ENCODE data around the gene BUD23.
"Not testable (repeated sequence)": the region's sequence is repeated elsewhere in the genome, so short reads cannot be mapped to it uniquely, and the experiment has no call there.

The BUD23 gene

DNA sequence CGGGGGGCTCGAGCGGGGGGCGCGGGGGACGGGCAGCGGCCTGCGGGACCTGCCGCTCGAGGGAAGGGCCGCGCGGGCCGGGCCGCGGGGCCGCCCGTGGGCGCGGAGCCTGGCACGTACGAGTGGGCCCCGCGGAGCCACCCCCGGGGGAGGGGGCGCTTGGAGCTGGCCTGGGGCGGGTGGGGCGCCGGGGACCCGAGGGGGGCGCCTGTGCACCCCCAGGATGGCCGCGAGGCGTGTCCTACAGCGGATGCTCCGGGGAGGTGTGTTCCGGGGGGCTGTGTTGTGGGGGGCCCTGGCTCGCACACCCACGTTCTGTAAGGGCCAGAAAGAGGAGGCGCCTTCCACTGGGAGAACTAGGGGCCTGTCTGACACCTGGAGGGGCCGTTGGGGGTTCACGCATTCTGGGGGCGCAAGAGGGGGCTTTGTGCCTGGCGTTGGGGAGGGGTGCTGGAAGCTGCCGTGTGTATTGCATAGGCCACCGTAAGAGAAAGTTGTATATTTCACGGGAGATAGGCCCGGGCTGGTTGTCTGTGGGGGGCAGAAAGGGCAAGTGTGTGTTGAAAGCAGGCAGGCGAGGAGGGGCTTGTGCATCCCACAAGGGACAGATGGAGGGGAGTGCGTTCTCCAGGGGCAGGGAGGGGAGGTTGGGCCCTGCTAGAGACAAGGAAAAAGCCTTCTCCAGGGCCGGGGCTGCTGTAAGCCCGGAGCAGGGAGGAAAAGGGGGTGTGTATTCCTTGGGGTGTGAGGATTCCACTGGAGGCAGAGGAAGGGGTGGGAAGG is 15.1 kb upstream of the BUD23 start:
- DNase-seq (ENCODE audit: low read depth in 2 of 2), result no peak

- no peak for DNase-seq (ENCODE audit: low read depth in 2 of 2)
These were observed 14.5 kb upstream of the BUD23 start for GRCh38 chr7:73668886-73669230.

DNA sequence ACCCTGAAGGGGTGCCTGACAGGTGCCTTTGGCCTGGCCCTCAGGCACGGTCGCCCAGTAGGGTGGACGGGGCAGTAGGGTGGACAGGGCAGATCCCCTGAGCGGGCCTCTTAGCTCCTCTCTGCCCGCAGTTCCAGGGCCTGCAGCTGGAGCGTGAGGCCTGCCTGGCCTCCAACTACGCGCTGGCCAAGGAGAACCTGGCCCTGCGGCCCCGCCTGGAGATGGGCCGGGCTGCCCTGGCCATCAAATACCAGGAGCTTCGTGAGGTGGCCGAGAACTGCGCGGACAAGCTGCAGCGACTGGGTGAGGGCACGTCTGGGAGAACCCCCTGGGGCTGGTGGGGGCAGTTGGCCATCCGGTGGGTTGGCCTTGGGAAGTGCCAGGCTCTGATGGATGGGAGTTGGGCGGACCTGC is 14.1 kb upstream of the BUD23 start:
- no peak for DNase-seq (ENCODE audit: low read depth in 2 of 2)

GRCh38 chr7:73669858-73670385 is 13.5 kb upstream of the BUD23 start:
- no peak for DNase-seq (ENCODE audit: low read depth in 2 of 2)

DNA sequence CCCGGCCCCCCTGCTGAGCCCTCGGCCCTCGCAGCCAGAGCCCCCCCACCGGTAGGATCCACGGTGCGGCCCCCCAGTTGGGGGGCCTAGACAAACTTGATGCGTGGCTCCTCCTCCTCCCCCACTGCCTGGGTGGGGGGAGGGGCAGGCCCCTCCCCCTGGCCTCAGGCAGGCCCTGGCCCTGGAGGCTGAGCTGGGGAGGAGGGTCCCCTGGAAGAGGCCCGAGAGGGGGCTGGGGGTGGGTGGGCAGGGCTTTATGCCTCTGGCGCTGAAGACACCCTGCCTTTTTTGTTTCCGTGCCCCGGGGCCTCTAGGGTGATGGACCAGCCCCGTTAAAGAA is 12.1 kb upstream of the BUD23 start:
- DNase-seq (ENCODE audit: low read depth in 2 of 2), result no peak

DNA sequence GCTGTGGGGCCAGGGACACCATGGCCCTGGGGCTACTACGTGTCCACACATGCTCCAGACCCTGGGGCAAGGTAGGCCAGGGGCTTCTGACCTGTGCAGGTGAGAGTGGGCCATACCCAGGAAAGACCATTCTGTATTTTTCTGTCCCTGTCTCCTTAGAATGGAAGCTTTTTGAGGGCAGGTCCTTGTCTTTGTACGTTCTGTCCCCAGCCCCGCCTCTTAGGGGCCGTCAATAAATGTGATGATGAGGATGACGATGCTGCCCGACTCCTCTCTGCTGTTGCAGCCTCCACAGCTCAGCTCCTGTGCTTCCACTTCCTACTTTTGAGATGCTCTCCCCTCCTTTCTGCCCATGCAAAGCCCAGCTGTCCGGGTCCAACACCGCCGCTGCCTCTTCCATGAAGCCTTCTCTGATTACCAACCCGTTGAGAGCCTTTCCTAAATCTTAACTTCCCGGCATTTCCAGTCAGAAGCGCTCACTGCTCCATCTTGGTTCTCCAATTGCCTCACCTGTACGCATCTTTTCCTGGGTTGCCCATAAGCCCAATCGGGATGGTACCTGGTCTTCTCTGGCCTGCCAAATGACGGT is 11.4 kb upstream of the BUD23 start:
- no peak for DNase-seq (ENCODE audit: low read depth in 2 of 2)

GRCh38 chr7:73674468-73675124 is 8.8 kb upstream of the BUD23 start:
- no peak for DNase-seq (ENCODE audit: low read depth in 2 of 2)

DNA sequence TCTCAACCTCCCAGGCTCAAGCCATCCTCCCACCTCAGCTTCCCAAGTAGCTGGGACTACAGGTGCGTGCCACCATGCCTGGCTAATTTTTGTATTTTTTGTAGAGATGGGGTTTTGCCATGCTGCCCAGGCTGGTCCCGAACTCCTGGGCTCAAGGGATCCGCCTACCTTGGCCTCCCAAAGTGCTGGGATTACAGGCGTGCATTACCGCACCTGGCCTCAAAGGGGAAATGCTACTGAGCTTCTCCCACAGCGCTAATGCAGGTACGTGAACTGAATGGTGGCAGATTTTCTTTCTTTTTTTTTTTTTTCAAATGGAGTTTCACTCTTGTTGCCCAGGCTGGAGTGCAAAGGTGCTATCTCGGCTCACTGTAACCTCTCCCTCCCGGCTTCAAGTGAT is 7.3 kb upstream of the BUD23 start:
- not testable (repeated sequence) for DNase-seq (ENCODE audit: low read depth in 2 of 2)

DNA sequence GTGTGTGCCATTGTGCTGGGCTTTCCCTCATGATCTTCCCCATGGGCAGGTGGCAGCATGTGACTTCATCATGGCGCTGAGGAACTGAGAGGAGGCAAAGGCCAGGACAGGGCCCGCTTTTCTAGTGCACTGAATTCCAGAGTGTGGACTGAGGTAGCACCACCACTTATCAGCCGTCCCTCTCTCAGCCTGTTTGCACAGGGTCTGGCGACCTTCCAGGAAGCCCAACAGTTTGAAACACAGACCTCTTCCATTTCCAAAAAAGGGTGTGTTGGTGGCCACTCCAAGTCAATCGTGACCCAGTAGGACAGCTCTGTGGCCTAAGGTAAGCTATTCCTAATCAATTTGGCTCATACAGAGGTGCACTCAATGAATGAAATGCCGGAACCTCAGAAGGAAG is 4.5 kb upstream of the BUD23 start:
- no peak for DNase-seq (ENCODE audit: low read depth in 2 of 2)

GRCh38 chr7:73679709-73680108 is 3.7 kb upstream of the BUD23 start:
- DNase-seq (ENCODE audit: low read depth in 2 of 2), result no peak

DNA sequence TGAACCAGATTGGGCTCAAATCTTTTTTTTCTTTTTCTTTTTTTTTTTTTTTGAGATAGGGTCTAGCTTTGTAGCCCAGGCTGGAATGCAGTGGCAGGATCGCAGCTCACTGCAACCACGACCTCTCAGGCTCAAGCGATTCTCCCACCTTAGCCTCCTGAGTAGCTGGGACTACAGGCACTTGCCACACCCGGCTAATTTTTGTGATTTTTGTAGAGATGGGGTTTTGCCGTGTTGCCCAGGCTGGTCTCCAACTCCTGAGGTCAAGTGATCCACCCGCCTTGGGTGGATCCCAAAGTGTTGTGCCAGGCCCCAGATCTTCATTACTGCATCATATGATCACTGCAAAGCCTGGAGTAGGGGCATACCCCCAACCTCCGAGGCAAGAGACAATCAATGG is 2.9 kb upstream of the BUD23 start:
- DNase-seq (ENCODE audit: low read depth in 2 of 2), result no peak

DNA sequence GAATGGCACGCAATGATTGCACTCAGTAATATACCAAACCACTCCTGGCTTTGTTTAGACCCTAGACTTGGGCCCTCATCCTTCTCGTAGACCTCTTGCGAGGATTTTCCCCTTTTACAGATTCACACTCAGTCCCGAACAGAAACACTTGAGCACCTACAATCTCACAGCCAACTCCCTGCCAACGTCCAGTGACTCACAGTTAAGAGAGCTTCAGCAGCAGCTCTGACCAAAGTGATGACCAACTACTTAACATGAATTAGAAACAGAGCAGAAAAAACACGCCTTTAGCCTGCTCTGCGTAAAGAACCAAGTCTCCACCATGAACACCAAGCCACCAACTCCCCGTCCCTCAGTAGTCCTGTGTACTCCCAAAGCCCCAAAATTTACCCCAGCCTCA is 2.4 kb upstream of the BUD23 start:
- no peak for DNase-seq (ENCODE audit: low read depth in 2 of 2)

DNA sequence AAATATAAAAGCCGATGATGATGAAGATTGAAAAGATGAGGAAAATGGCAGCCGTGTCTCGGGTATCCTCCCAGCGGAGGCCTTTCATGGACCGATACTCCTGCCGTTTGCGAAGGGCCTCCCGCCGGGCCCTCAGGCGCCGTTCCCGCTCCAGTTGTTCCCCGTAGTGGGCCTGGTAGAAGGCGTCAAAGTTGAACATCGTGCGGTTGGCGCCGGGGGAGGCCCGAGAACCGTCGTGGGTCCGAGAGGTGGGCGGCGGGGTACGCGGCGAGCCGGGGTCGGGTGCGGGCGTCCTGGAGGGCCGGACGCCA is 697 bp upstream of the BUD23 start:
- no peak for DNase-seq (ENCODE audit: low read depth in 2 of 2)

DNA sequence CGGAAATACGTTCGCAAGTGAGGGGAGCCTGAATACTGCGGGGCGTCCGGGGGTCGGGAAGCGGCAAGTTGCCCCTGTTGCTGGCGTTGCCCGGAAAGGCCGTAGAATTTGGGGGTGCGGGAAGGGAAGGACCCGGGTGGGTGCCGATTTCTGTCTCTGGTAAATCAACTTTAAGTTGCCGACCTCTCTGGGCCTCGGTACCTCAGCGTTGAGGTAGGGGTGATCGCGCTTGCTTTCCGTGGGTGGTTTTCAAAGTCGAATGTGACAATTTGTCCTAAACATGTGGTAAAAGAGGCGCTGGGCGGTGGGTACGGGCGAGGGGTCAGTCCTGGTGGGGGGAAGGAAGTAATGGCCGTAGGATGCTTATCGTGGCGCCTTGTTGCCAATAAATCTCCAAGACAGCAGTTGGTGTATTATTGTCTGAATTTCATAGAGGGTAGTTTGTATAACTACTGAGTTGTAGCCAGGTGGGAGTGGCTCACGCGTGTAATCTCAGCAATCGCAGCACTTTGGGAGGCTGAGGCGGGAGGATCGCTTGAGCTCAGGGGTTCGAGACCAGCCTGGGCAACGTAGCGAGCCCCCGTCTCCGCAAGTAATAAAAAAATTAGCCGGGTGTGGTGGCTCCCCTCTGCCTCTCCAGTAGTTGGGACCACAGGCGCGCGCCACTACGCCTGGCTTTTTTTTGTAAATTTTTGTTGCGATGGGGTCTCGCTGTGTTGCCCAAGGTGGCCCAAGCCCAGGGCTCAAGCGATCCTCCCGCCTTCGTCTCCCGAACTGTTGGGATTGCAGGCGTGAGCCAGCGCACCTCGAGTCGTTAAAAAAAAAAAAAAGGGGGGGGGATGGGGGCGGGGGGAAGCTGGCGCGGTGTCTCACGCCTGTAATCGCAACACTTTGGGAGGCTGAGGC is 644 bp downstream of the BUD23 start:
- no peak for DNase-seq (ENCODE audit: low read depth in 2 of 2)

GRCh38 chr7:73685311-73685710 is 1.9 kb downstream of the BUD23 start:
- no peak for DNase-seq (ENCODE audit: low read depth in 2 of 2)

DNA sequence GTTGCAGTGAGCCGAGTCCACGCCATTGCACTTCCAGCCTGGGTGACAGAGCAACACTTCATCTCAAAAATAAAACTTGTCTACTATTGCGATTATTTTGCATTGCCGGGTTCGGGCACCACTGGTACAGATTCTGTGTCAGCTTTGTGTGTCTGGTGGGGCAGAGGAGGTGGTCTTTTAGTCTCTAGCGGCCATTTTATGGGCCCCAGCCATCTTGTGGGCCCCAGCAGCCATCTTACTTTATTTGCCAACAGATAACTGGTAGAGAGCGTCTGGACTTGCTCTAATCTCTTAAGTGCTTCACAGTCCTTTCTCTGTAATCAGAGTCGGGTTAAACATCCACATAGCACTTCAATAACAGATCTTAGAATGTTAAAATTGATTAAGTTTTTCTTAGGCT is 4.9 kb downstream of the BUD23 start:
- DNase-seq (ENCODE audit: low read depth in 2 of 2), result no peak

DNA sequence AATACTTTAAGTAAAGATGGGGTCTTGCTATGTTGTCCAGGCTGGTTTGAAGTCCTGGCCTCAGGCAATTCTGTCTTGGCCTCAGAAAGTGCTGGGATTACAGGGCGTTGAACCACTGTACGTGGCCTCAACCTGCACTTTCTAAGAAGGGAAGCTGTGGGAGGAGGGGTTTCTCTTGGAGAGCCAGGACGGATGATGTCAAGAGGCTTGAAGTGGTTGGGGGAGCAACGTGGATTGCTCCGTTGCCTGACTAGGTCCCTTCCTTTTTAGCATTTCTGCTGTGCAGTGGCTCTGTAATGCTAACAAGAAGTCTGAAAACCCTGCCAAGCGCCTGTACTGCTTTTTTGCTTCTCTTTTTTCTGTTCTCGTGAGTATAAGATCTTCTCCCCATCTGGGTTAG is 7.2 kb downstream of the BUD23 start:
- DNase-seq (ENCODE audit: low read depth in 2 of 2), result no peak

DNA sequence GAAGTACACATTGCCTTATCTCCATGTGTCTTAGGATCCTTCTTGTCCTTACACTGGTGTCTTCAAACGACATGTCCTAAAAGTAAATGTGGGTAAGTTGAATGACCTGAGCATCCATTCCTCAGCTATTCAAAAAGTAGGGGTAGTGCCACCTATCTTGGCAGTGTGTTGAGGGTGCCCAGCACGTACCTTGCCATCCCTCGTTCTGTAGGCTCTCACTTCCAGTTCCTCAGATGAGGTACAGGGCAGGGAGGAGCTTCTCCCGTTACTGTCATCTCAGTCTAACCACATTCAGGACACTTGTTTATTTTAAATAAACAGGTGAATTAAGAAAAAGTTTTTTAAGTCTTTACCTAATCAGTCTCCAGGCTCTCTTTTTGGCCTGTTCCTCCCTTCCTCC is 13.0 kb downstream of the BUD23 start:
- no peak for DNase-seq (ENCODE audit: low read depth in 2 of 2)

- no peak for DNase-seq (ENCODE audit: low read depth in 2 of 2)
These were observed 15.0 kb downstream of the BUD23 start for GRCh38 chr7:73698410-73698809.

GRCh38 chr7:73699370-73700068 is 16.1 kb downstream of the BUD23 start:
- no peak for DNase-seq (ENCODE audit: low read depth in 2 of 2)

DNA sequence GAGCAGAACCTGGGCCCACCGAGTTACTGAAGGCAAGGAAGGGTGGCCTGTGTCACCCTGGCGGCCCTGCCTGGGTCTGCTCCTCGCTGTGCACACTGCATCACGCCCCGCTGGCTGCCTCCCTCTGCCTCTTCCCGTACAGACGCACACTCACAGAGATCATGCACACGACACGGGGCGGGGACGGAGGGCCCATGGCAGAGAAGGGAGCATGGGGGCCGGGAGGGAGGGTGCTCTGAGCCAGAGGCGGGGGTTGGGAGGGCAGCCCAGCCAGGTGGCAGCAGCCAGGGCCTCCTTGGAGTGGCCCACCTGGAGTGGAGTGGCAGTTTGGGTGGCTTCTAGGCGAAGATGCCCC is 16.6 kb downstream of the BUD23 start:
- DNase-seq (ENCODE audit: low read depth in 2 of 2), result no peak

- no peak for DNase-seq (ENCODE audit: low read depth in 2 of 2)
These were observed 17.3 kb downstream of the BUD23 start for GRCh38 chr7:73700581-73701134.
